Upper lobe of left lung (tissue), 6 donors: ENCODE data around the gene XPO6. TPM values are rescaled to one million over a fixed set of nuclear protein-coding genes. Genes with fewer than 3 reads are reported as not detected.

Experiments used
- ATAC-seq, 2 donors: fragments of 200-7000 bp; cut with Tn5 transposase; one replicate each; pipeline ENCODE4 v1.9.1; 2022; ENCODE audit warnings: mild to moderate bottlenecking in 2 of 2, moderate library complexity in 2 of 2; ENCODE audit not compliant: low FRiP score in 2 of 2
- DNase-seq, 2 donors: peaks; one replicate each; pipeline ENCODE4 v3.0.0-alpha.2; 2019 to 2020
- H3K27ac ChIP-seq, 4 donors: fragments of 200-600 bp; sonication (generic); one replicate each; pipeline ENCODE4 v1.5.1; 2016 to 2019
- H3K27me3 ChIP-seq, 4 donors: fragments of 200-600 bp; sonication (generic); one replicate each; pipeline ENCODE4 v1.5.1; 2017 to 2019
- H3K36me3 ChIP-seq, 4 donors: fragments of 200-600 bp; sonication (generic); one replicate each; pipeline ENCODE4 v1.5.1; 2016 to 2019
- H3K4me1 ChIP-seq, 4 donors: fragments of 200-600 bp; sonication (generic); one replicate each; pipeline ENCODE4 v1.5.1; 2018 to 2019
- H3K4me3 ChIP-seq, 4 donors: fragments of 200-600 bp; sonication (generic); one replicate each; pipeline ENCODE4 v1.5.1; 2017 to 2019; ENCODE audit warnings: mild to moderate bottlenecking in 2 of 4, moderate library complexity in 1 of 4
- H3K9me3 ChIP-seq, 4 donors: fragments of 200-600 bp; sonication (generic); one replicate each; pipeline ENCODE4 v1.5.1; 2018 to 2019
- CTCF ChIP-seq, 6 experiments: fragments of 450-650 bp in 4 of 6; fragments of 200-600 bp in 2 of 6; sonication (generic) in 2 of 6; IDR thresholded peaks; one replicate each; pipeline ENCODE4 v1.5.1; 2016 to 2019; ENCODE audit warnings: antibody characterized with exemption in 6 of 6
- EP300 ChIP-seq, 4 donors: sonication (generic); formaldehyde crosslinking; IDR thresholded peaks; one replicate each; pipeline ENCODE4 v1.5.1; 2017; ENCODE audit warnings: antibody characterized with exemption in 4 of 4, control low read depth in 2 of 4
- POLR2A ChIP-seq, 4 donors: fragments of 450-650 bp; IDR thresholded peaks; one replicate each; pipeline ENCODE4 v1.5.1; 2016 to 2017; ENCODE audit warnings: antibody characterized with exemption in 4 of 4, mild to moderate bottlenecking in 2 of 4
- POLR2AphosphoS5 ChIP-seq, 2 donors: sonication (generic); formaldehyde crosslinking; IDR thresholded peaks; one replicate each; pipeline ENCODE4 v1.5.1; 2017; ENCODE audit warnings: antibody characterized with exemption in 2 of 2
- WGBS, 2 donors: methylation state at CpG; one replicate each; pipeline ENCODE4 v1.1.5; 2017 to 2018; 5-methylcytosine and 5-hydroxymethylcytosine counted together
- total RNA-seq, 6 donors: library from RNA; depleted of rRNA in 4 of 6; stranded (reverse); fragments of >200 nt in 4 of 6; gene quantifications; one replicate each; pipeline versions ENCODE4 v1.1.0 to v1.2.1, GENCODE V29; 2016 to 2021
- donor health status: DM: no; HTN: no; CAD: no; lungs with moderate emphysema.
- donor health status: DM: no; HTN: yes; CAD: no; lungs with severe emphysema.

Gene XPO6
- total RNA-seq, 6 donors from 2014 or later: 95.5 to 256 (median 129) TPM

DNA sequence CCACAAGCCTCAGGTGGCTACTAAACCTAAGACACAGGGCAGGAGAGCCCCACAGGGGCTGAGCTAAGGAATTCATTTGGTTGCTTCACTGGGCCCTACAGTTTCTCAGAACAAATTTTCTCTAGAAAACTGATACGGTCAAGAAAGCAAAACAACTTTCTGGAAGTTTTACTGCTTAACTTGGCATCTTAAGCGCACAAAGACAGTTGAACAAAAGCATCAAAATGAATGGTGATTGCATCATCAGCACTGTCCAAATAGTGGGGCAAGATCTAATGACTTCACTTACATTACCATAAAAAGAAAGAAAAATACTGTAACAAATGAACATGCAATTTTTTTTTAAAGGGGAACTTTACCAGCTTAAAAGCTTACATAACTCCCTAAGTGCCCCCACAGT lies 47.6 kb downstream of the XPO6 start:
- ATAC-seq (peak in 1 of 2 donors; percentile 56), DNase-seq (no peak)
- TF ChIP-seq CTCF (IDR thresholded peaks at IDR 0.05): no peak
- no peak for TF ChIP-seq POLR2AphosphoS5 (IDR thresholded peaks at IDR 0.05)
- TF ChIP-seq EP300 (IDR thresholded peaks at IDR 0.05): no peak
- TF ChIP-seq POLR2A (IDR thresholded peaks at IDR 0.05): no peak
- H3K27me3 ChIP-seq: no peaks in the 10 kb centered on the region
- peaks cover 6 to 28% (median 16%) of the 10 kb centered on the region in 4 donors for H3K4me1 ChIP-seq
- no peak overlapping the region for H3K4me3 ChIP-seq
- H3K9me3 ChIP-seq: no peaks in the 10 kb centered on the region
- WGBS, 2 donors: 41% methylated on average over 2 of the region's 2 CpGs
- peaks cover 3 to 47% (median 20%) of the 10 kb centered on the region in 4 donors for H3K36me3 ChIP-seq
- peak overlapping the region; percentile 57 to 83 (median 71) for H3K27ac ChIP-seq

DNA sequence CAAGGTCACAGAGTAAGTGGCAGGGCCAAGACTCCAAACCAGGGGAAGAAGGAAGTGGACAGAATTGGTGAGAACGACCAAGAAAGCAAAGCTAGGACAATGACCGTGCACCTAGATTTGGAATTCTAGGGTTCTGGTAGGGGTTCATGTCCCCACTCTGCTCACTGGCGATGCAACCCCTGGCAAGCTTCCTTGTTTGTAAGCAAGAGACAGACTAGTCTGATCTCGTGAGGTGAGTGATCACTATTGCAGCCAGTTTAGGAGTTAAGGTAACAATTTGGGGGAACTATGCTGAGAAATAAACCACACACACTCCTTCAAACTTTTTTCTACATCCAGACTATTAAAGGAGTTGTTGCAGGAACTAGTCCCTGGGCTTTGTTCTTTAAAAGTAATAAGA lies 48.1 kb downstream of the XPO6 start:
- 67 to 77% methylated on average over 4 of the region's 4 CpGs for WGBS, 2 donors

DNA sequence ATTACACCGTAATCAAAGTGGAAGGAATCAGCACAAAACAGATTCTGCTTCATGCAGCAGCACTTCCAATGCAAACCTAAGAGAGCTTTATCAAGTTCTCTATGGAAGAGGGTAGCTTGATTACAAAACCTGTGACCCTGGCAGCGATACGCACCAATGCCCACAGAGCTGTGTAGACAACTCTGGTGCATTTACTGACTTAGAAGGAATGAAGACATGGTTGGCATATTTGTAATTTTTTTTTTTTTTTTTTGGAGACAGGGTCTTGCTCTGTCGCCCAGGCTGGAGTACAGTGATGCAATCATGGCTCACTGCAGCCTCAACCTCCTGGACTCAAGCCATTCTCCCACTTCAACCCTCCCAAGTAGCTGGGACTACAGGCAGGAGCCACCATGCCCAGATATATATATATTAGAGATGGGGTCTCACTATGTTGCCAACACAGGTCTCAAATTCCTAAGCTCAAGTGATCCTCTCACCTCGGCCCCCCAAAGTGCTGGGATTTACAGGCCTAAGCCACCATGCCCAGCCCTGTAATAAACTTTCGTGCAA lies 49.4 kb downstream of the XPO6 start:
- peaks cover 0 to 31% (median 10%) of the 10 kb centered on the region in 4 donors for H3K36me3 ChIP-seq
- WGBS, 2 donors: 86 to 95% methylated on average over 6 of the region's 6 CpGs
- DNase-seq (no peak), ATAC-seq (no peak)
- TF ChIP-seq EP300 (IDR thresholded peaks at IDR 0.05): no peak
- no peak for TF ChIP-seq CTCF (IDR thresholded peaks at IDR 0.05)
- TF ChIP-seq POLR2AphosphoS5 (IDR thresholded peaks at IDR 0.05): no peak
- no peak for TF ChIP-seq POLR2A (IDR thresholded peaks at IDR 0.05)
- H3K27ac ChIP-seq: peak overlapping the region in 1 of 4 donors; percentile 83
- H3K4me1 ChIP-seq: peaks cover 9 to 28% (median 16%) of the 10 kb centered on the region in 4 donors
- H3K9me3 ChIP-seq: no peaks in the 10 kb centered on the region
- H3K4me3 ChIP-seq: no peak overlapping the region
- no peaks in the 10 kb centered on the region for H3K27me3 ChIP-seq

More for the DNA sequence above, 48.1 kb downstream of the XPO6 start:
- DNase-seq (no peak), ATAC-seq (no peak)
- Histone ChIP-seq H3K4me3 (no peak overlapping the region), H3K4me1 (peaks cover 6 to 28% (median 16%) of the 10 kb centered on the region in 4 donors), H3K9me3 (no peaks in the 10 kb centered on the region), H3K36me3 (peaks cover 0 to 42% (median 15%) of the 10 kb centered on the region in 4 donors), H3K27ac (peak overlapping the region; percentile 26 to 83 (median 71)), H3K27me3 (no peaks in the 10 kb centered on the region)
- TF ChIP-seq EP300 (IDR thresholded peaks at IDR 0.05) (no peak), POLR2A (IDR thresholded peaks at IDR 0.05) (no peak), CTCF (IDR thresholded peaks at IDR 0.05) (no peak), POLR2AphosphoS5 (IDR thresholded peaks at IDR 0.05) (no peak)

- DNase-seq (no peak), ATAC-seq (no peak)
- Histone ChIP-seq H3K4me3 (no peak overlapping the region), H3K36me3 (peaks cover 0 to 24% (median 6%) of the 10 kb centered on the region in 4 donors), H3K4me1 (peaks cover 9 to 28% (median 16%) of the 10 kb centered on the region in 4 donors), H3K27ac (peak overlapping the region in 1 of 4 donors; percentile 83), H3K27me3 (no peaks in the 10 kb centered on the region), H3K9me3 (no peaks in the 10 kb centered on the region)
- TF ChIP-seq CTCF (IDR thresholded peaks at IDR 0.05) (no peak), EP300 (IDR thresholded peaks at IDR 0.05) (no peak), POLR2A (IDR thresholded peaks at IDR 0.05) (no peak), POLR2AphosphoS5 (IDR thresholded peaks at IDR 0.05) (no peak)
Observed at GRCh38 chr16:28161626-28162025, 50.1 kb downstream of the XPO6 start.

DNA sequence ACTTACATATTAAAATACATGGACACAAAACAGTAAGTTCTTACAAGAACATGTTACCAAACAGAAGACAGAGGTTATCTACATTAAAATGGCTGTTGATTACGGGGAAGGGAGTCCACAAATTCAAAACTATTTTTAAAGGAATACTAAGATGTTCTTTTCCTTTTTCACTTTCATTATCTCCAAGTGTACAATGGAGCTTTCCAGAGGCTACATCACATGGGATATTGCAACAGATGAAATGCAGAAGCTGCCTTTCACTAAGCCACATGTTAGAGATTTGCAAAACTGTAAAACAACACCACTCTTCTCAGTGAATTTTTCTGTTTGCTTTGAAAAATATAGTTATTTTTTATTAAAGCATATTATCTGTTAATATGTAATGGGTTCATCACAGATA lies 53.6 kb downstream of the XPO6 start:
- ATAC-seq: peak in 1 of 2 donors; percentile 83
- H3K27ac ChIP-seq: peak overlapping the region; percentile 57 to 79 (median 70)
- peaks cover 0 to 33% (median 12%) of the 10 kb centered on the region in 4 donors for H3K36me3 ChIP-seq
- no peaks in the 10 kb centered on the region for H3K27me3 ChIP-seq
- 50 to 81% methylated on average over 1 of the region's 1 CpG for WGBS, 2 donors
- TF ChIP-seq CTCF (IDR thresholded peaks at IDR 0.05) (no peak), POLR2A (IDR thresholded peaks at IDR 0.05) (no peak), EP300 (IDR thresholded peaks at IDR 0.05) (no peak), POLR2AphosphoS5 (IDR thresholded peaks at IDR 0.05) (no peak)
- no peak for DNase-seq
- peaks cover 3 to 11% (median 7%) of the 10 kb centered on the region in 4 donors for H3K4me1 ChIP-seq
- H3K9me3 ChIP-seq: no peaks in the 10 kb centered on the region
- H3K4me3 ChIP-seq: no peak overlapping the region
